Activated CD4-positive, CD25-positive, alpha-beta regulatory T cell (primary cell): ENCODE measurements around the gene MCTP1.
"Not testable (repeated sequence)": the region's sequence is repeated elsewhere in the genome, so short reads cannot be mapped to it uniquely, and the experiment has no call there.

ENCODE experiments used
- DNase-seq, 4 experiments: peaks; one replicate each; lab custom pipeline; 2025; lab: John Stamatoyannopoulos, UW

The MCTP1 gene

DNA sequence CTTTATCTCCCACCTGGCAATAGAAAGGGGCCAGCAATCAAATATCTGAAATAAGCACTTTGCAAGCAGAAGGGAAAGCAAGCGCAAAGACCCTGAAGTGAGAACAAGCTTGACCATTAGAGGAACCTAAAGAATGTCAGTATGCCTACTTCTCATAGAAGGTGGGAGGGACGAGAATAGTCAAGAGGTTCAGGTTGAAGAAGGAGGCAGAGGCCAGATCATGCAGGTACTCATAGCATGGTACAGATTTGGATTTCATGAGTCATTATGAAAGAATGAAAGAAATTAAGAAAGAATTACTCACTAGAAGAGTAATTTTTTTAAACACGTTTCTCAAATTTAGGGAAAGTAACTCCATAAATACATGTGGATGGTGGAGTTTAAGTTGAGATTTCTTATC lies 33.7 kb downstream of the MCTP1 start:
- DNase-seq: no peak

DNA sequence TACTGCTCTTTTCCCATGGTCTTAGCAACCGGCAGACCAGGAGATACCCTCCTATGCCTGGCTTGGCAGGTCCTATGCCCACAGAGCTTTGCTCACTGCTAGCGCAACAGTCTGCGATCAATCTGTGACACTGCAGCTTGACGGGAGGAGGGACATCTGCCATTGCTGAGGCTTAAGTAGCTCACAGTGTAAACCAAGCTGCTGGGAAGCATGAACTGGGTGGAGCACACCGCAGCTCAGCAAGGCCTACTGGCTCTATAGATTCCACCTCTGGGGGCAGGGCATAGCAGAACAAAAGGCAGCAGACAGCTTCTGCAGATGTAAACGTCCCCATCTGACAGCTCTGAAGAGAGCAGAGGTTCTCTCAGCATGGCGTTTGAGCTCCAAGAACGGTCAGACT lies 40.4 kb downstream of the MCTP1 start:
- DNase-seq: no peak

DNA sequence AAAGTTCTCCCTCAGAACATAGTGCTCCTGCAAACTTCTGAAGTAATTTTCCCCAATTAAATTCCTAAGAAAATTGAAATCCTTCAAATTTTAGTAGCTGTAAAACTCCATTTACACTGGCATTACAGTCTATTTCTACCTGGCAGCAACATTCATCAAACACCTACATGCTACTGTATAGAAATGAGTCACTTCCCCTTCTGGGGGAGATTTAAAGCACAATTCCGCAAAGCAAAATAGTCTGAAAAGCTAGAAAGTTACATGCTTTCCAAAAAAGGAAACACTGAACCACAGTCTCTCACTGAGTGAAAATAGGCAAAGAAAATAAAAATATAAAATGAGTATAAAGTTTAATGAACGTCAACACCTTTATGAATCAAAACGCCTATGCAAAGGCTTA lies 43.3 kb downstream of the MCTP1 start:
- no peak for DNase-seq

DNA sequence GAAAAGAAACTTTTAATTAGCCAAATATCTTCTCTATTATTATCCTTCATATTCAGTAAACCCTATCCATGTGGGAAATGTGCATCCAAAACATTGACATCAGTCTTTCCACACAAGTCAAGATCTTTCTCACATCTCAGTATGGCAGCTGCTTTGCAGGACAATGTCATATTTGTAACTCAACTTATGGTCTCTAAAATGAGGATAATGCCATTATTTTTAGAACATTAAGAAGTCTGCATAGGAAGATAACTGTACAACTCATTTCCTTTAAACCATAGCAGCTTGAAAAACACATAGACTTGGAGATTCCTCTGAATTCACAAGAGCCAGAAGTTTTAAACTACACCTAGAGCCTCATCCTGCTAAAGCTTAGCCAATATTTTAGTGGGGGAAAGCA lies 43.7 kb downstream of the MCTP1 start:
- no peak for DNase-seq

DNA sequence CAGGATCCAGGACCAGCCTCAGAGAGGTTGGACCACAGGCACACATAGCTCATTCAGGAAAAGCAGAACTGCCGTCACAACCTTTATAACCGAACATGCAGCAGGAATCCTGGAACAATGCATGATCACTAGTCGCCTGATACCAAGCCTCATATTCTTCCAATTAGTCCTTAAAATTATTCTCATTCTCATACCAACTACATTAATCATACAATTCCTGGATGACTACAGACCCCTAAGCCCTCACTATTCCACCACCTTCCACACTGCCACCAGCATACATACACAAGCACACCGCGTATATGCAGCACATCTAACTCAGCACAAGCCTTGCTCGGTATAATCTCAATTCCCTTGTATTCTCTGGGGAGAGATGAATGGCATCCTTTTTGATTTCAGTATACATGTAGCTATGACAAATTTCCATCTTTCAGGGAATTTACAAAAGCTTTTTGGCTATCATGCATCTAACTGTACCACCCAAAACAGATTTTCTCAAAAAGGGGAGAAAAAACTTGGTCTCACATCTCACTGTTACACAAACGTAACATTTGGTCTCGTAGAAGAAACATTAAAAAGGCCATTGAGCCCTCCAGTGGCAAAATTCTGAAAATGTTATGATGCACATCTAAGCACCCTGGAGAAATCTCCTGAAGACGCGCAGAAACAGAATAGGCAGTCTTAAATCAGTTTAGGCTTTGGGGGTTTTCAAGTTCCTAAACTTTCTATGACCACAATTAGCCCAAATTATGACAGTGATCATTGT lies 46.2 kb downstream of the MCTP1 start:
- no peak for DNase-seq

DNA sequence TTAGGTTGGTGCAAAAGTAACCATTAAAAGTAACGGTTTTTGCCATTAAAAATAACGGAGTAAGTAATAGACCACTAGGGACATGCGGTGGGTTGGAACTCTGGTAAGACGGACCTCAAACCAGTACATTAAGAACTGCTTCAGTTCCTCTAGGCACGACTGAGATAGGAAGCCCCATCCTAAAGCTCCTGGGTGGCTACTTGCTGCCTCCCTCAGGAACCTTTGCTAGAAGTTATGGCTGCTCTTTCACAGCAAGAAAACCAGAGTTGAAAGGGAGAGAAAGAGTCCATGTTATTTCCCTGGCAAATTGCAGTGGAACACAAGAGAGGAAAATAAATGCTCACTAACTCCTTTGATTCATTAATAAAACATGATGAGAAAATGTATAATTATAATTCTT lies 47.6 kb downstream of the MCTP1 start:
- DNase-seq: no peak

DNA sequence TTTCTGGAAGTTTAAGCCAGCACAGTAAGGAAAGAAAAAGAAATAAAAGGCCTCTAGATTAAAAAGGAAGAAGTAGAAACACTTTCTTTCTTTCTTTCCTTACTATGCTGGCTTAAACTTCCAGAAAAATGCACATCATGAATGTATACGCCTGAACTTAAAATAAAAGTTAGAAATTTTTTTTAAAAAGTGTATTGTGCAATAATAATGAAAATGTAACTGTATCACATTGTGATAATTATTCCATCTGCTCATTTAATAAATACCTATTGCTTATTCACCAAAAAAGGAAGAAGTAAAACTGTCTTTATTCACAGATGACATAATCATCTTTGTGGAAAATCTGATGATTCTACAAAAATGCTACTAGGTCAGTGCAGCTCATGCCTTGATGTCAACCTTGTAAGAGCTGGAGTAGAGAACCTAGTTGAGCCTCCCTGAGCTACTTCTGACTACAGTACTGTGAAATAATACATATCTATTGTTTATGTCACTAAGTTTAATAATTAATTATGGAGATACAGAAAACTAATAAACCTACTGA lies 49.4 kb downstream of the MCTP1 start:
- DNase-seq: no peak

DNA sequence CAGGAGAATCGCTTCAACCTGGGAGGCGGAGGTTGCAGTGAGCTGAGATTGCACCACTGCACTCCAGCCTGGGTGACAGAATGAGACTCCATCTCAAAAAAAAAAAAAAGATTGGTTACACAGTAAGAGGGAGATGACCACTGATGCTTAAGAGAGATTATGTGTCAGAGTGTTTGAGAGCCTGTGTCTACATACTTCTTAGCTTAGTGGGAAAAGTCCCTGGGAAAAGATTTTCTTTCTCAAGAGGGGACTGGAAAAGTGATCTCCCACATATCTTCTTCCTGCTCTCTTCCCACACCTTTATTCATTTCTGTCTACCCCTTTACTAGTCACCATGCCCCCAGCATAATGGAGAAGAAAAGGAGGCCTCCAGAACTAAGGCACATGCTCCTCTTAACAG lies 55.2 kb downstream of the MCTP1 start:
- DNase-seq: no peak

DNA sequence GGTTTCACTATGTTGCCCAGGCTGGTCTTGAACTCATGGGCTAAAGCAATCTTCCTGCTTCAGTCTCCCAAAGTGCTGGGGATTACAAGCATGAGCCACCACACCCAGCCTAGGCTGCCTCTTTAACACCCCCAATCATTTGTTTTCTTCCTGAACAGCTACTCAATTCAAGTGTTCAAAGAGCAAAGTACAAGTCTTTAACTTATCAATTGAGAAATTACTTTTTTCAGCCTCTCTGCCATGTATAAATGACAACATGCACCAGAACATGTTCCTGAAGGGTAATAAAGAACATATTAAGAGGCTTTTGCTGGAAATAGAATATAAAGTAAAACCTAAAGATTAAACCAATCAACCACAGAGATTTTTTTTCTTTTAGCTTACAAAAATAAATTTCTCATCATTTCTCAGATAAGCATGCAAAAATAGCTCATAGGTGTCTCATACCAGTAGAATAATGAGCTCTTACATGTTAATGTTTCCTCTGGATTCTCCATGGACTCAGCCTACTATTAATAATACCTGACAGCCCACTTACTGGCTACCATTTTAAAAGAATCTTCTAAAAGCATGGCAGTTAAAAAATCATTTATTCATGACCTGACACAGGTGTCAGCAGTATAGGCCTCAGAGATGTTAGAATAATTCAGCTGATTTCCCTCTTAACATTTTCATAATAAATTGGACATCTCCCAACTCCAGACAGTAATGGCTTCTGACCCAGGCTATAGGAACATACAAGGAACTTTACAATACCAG lies 60.0 kb downstream of the MCTP1 start:
- DNase-seq: no peak

DNA sequence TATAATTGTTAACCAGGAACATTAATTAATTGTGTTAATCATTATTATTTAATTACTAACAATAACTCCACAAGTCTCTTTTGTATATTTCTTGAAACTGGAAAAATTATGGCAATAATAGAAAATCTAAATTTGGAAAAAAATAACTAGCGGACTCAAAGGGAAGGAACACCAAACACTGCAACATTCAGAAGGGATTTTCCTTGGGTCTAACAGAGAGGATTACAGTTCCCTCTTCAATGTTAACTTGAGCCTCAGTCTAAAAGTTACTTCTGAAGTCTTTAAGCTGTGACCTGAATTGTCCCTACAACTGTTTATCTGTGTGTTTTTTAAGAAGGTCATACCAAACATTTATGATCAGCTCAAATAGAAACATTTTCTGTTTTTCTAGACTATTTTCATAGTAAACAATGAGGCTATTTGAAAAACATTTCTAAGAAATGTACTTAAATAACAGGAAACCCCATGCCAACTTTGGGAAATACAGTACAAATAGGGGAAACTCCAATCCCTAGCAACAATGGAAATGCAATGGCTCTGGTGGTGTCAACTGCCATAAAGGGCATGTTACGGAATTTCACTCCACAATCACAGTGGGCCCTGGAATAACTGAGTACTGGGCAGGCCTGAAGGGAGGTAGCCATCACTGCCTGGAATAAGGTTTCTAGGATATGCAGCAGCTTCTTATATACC lies 61.2 kb downstream of the MCTP1 start:
- no peak for DNase-seq

DNA sequence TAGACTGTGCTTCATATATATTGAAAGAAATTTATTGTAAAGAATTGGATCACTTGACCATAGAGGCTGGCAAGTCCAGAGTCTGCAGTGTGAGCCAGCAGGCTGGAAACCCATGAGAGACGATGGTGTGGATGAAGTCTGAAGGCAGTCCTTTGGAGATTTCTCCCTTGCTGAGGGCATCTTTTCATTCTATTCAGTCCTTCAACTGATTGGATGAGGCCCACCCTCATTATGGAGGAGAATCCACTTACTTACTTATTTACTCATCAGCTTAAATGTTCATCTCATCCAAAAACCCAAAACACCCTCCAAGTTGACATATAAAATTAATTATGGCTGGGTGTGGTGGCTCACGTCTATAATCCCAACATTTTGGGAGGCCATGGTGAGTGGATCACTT lies 62.1 kb downstream of the MCTP1 start:
- no peak for DNase-seq

DNA sequence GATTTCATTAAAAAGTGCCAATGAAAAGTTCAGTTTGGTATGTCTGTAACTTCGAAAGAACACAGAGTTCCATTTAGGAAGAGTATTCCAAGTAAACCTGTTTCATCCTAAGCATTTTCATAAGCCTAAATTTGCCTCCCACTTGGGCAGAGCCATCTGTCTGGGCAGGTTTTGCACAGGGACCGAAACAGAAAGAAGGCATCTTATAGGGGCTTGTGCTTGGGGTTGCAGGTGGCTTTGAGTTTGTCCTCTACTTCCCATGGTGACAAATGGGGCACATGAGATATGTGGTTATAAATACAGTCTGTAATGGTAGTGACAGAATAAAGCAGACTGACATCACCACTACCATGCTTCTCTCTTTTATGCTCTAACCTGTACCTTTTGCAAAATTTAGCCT lies 63.7 kb downstream of the MCTP1 start:
- no peak for DNase-seq

DNA sequence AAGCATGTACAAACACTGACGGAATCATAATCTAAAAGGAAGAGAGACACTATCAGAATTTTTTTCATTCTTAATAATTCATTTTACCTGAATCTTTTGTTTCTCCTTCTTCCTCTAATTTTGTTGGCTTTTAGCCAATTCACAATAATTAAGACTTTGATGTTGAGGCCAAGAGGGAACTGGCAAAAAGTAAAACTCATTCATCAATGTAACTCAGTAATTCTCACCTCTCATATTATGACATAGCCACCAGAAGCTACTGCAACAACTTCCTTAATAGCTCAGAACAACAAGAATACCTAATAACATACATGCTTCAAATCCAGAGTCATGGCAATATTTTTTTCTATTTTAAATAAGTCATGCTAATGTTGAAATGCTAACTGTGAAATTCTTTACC lies 64.5 kb downstream of the MCTP1 start:
- DNase-seq: no peak

DNA sequence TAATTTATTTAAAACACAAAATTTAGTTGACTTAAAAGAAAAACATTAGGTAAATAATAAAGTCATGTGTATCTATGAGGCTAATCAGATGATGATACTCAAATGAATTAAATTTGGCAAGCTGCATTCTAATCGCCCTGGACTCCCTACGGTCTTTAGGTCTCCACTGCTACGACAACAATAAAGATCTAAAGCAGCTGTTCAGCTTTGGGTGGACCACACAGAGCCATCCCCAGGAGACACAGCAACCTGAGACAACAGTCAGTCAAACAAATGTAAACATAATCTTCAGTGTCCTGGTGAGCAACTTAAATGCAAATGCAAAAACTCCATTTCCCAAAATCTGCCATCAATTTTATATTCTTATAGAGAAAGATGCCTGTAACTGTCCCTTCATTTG lies 65.5 kb downstream of the MCTP1 start:
- no peak for DNase-seq

DNA sequence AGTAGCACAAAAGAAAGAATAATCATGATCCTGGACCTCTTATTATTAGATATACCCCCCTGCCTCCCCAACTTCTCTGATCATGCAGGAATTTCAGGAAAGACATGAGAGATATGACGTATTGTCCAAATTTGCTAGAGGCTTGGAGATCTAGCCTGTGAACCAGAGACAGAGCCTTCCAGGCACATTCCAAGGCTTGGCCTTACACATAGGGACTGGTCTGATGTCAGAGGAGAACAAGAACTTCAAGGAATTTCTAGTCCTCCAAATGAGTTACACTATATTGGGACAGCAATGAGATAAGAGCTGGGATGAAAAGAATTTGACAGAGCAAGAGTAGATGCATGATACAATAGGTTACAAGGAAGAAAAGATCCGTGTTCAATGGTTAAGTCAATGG lies 67.0 kb downstream of the MCTP1 start:
- no peak for DNase-seq

DNA sequence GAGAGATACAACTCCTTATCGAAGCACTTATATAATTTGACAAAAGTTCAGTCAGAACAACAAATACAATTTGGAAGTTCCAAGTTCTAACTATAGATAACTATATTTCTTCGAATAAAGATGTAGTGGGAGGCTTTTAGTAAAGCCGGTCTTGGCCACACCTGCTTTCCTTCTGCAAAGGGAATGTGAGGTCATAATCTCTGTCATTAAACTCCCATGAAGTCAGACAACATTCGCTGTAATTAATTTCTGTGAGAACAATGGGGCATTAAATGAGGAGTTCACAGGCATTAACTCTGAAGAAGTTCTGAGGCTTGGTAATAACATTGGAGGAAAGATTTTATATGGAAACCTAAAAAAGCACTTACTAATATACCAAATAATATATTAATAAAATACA lies 67.5 kb downstream of the MCTP1 start:
- DNase-seq: no peak

DNA sequence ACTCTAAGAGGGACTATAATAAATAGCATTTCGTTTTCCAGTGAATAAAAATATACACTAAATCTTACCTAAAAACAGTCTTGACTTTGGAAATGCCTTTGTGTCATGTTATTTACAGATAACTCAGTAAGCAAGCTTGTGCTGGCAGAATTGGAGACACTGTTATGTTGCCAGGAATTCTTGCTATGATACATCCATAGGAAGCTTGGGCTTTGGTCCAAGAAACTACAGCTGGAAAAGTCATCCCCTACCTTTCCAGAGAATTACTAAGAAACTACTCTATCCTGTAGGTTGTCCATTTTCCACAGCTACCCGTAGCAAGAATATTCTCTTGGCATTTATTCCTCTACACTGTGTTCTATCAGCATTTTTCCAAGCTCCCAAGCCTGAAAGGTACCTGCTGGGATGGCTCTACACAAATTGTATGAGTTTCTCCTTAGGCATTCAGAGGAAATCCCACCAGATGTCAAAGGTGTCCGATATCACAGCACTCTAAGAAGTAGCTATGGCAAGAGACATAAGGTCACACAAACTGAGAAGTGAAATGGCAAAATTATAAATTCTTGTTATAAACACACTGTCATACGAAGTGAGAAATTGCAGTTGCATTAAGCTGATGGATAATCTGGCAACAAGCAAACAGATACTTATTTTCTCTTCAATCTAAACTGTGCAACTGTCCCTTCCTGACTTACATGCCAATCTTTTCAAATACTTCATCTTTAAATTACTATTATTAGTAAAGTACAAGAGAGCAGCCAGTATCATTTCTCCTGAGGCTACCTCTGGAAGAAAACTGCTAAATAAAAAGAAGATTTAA lies 68.5 kb downstream of the MCTP1 start:
- no peak for DNase-seq

DNA sequence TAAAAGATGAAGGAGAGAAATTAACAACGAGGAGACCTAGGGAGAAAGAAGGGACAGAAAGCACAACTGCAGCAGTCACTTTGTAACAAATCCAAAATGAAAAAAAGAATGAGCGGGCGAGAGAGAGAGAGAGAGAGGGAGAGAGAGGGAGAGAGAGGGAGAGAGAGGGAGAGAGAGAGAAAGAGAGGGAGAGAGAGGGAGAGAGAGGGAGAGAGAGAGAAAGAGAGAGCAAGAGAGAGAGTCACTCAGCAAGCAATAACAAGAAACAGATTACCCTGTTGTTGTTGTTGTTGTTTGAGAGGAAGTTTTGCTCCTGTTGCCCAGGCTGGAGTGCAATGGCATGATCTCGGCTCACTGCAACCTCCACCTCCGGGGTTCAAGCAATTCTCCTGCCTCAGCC lies 77.1 kb downstream of the MCTP1 start:
- not testable (repeated sequence) for DNase-seq

DNA sequence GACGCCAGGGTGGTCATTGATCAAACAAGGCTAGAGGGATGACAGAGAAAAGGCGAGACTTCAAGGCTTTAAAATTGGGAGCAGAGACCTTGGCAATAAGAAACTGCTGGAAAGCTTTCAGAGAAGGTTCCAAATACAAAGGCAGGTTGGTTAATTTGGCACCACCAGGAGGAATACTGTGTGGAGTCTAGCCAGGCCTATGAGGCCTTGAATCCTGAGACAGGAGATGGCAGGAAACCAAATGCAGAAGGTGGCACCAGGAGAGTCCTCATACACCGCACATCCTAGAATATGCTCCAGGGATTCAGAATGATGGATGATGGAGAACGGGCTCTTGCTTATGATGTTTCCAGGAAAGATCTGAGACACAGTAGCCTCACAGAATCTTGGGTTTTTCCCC lies 90.0 kb downstream of the MCTP1 start:
- no peak for DNase-seq

DNA sequence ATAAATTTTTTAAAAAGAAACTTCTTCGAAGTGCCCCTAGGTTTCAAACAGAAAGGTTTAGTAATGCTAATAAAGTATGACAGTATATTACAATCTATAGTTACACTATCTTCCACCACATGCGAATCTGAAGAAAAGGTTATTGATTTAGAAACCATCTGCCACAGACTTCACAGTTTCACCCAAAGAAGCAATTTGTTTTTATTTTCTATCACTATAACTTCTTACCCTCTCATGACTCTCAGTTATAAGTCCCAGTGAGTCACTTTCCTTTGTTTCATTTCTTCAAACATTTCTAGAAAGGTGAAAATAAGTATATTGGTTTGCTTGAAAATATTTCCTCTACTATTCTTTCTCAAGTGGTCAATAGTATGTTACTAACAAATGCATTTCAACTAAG lies 93.6 kb downstream of the MCTP1 start:
- no peak for DNase-seq

DNA sequence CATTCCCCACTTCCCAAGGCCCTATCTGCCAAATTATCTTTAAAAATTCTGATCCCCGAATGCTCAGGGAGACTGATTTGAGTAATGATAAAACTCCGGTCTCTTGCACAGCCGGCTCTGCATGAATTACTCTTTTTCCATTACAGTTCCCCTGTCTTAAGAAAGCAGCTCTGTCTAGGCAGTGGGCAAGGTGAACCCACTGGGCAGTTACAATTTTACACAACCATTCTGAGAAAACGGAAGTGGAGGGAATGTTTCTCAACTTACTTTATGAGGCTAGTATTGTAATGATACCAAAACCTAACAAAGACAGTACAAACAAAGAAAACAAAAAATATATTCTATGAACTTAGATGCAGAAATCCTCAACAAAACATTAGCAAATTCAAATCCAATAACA lies 100.0 kb downstream of the MCTP1 start:
- DNase-seq: no peak

DNA sequence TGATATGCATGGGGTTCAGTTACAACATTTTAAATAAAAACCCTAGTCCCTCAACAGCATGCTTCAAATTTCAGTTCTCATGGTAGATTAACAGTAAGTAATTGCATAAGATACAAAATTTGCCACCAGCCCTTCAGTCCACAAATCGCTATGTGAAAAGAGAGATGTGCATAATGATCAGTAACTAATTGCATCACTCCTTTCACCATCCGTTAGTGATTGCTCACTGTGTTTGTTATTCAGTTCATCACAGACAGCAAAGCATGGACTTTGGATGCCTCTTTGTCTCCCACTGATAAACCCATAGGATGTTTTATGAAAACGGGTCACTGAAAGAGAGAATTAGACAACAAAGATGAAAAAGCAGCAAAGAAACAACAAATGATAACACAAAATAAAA lies 103.2 kb downstream of the MCTP1 start:
- DNase-seq: no peak
